ENCODE results near the gene PNLIPRP3. TPM values are rescaled to one million over a fixed set of nuclear protein-coding genes. Genes with fewer than 3 reads are reported as not detected.
A peak's percentile ranks its signal among the peaks of the same experiment; 100 is the strongest.

Gene PNLIPRP3
- total and polyA plus RNA-seq, 4 experiments from 2014 or later = not detected

- Histone ChIP-seq H3K9me3 (ENCODE audit: control insufficient read depth in 1 of 2, low read length in 2 of 2) (no peaks in the 10 kb centered on the region), H3K27ac (ENCODE audit: low read depth, low read length) (no peak overlapping the region), H3K4me1 (ENCODE audit: insufficient read depth, low read length) (no peaks in the 10 kb centered on the region), H3K36me3 (ENCODE audit: insufficient read depth, low read length) (no peaks in the 10 kb centered on the region), H3K27me3 (ENCODE audit: insufficient read depth, low read length) (no peaks in the 10 kb centered on the region), H3K4me3 (ENCODE audit: low read length in 2 of 2) (no peak overlapping the region)
- H3K4me3 Mint-ChIP-seq = no peak overlapping the region
- ChIA-PET POLR2A (ENCODE audit: partially characterized antibody) (no interaction called here), CTCF (ENCODE audit: partially characterized antibody) (no interaction called here)
- peaks cover 0 to 2% of the 10 kb centered on the region in 2 donors for H3K27me3 Mint-ChIP-seq
- H3K9me3 Mint-ChIP-seq = peaks cover 0 to 3% (median 0%) of the 10 kb centered on the region in 8 donors
- H3K27ac Mint-ChIP-seq = no peak overlapping the region
- H3K4me1 Mint-ChIP-seq = no peaks in the 10 kb centered on the region
- H3K36me3 Mint-ChIP-seq = no peaks in the 10 kb centered on the region
- no peak for DNase-seq
- intact Hi-C loops (cut with micrococcal nuclease) = no loop called here
These were observed 1.8 kb downstream of the PNLIPRP3 start for GRCh38 chr10:116429288-116429977.

GRCh38 chr10:116430288-116430687 is 2.6 kb downstream of the PNLIPRP3 start:
- H3K27ac Mint-ChIP-seq = no peak overlapping the region
- Histone ChIP-seq H3K9me3 (ENCODE audit: control insufficient read depth in 1 of 2, low read length in 2 of 2) (no peaks in the 10 kb centered on the region), H3K4me1 (ENCODE audit: insufficient read depth, low read length) (no peaks in the 10 kb centered on the region), H3K4me3 (ENCODE audit: low read length in 2 of 2) (no peak overlapping the region), H3K27ac (ENCODE audit: low read depth, low read length) (no peak overlapping the region), H3K27me3 (ENCODE audit: insufficient read depth, low read length) (no peaks in the 10 kb centered on the region), H3K36me3 (ENCODE audit: insufficient read depth, low read length) (no peaks in the 10 kb centered on the region)
- ChIA-PET POLR2A (ENCODE audit: partially characterized antibody) (no interaction called here), CTCF (ENCODE audit: partially characterized antibody) (no interaction called here)
- no peak overlapping the region for H3K4me3 Mint-ChIP-seq
- no peaks in the 10 kb centered on the region for H3K36me3 Mint-ChIP-seq
- DNase-seq = no peak
- H3K9me3 Mint-ChIP-seq = peaks cover 0 to 3% (median 0%) of the 10 kb centered on the region in 8 donors
- H3K27me3 Mint-ChIP-seq = peaks cover 0 to 2% of the 10 kb centered on the region in 2 donors
- intact Hi-C loops (cut with micrococcal nuclease) = no loop called here
- H3K4me1 Mint-ChIP-seq = no peaks in the 10 kb centered on the region

GRCh38 chr10:116431598-116431997 is 4.0 kb downstream of the PNLIPRP3 start:
- Histone ChIP-seq H3K9me3 (ENCODE audit: control insufficient read depth in 1 of 2, low read length in 2 of 2) (no peaks in the 10 kb centered on the region), H3K27ac (ENCODE audit: low read depth, low read length) (no peak overlapping the region), H3K36me3 (ENCODE audit: insufficient read depth, low read length) (no peaks in the 10 kb centered on the region), H3K4me3 (ENCODE audit: low read length in 2 of 2) (no peak overlapping the region), H3K27me3 (ENCODE audit: insufficient read depth, low read length) (no peaks in the 10 kb centered on the region), H3K4me1 (ENCODE audit: insufficient read depth, low read length) (no peaks in the 10 kb centered on the region)
- POLR2A ChIA-PET (ENCODE audit: partially characterized antibody) = no interaction called here
- no peak for DNase-seq
- Mint-ChIP-seq H3K36me3 (no peaks in the 10 kb centered on the region), H3K4me3 (no peak overlapping the region), H3K9me3 (peaks cover 0 to 3% (median 0%) of the 10 kb centered on the region in 8 donors), H3K27ac (no peak overlapping the region), H3K4me1 (no peaks in the 10 kb centered on the region), H3K27me3 (no peaks in the 10 kb centered on the region)
- intact Hi-C loops (cut with micrococcal nuclease) = no loop called here
- CTCF ChIA-PET (ENCODE audit: partially characterized antibody) = no interaction called here

- Mint-ChIP-seq H3K27ac (no peak overlapping the region), H3K9me3 (peaks cover 0 to 3% (median 0%) of the 10 kb centered on the region in 8 donors)
These were observed 9.5 kb downstream of the PNLIPRP3 start for GRCh38 chr10:116437076-116437692.

GRCh38 chr10:116440330-116441030 is 12.8 kb downstream of the PNLIPRP3 start:
- peaks cover 0 to 4% (median 0%) of the 10 kb centered on the region in 8 donors for H3K9me3 Mint-ChIP-seq
- Histone ChIP-seq H3K4me3 (ENCODE audit: low read length in 2 of 2) (no peak overlapping the region), H3K36me3 (ENCODE audit: insufficient read depth, low read length) (no peaks in the 10 kb centered on the region), H3K4me1 (ENCODE audit: insufficient read depth, low read length) (no peaks in the 10 kb centered on the region), H3K9me3 (ENCODE audit: control insufficient read depth in 1 of 2, low read length in 2 of 2) (no peaks in the 10 kb centered on the region), H3K27ac (ENCODE audit: low read depth, low read length) (no peak overlapping the region), H3K27me3 (ENCODE audit: insufficient read depth, low read length) (no peaks in the 10 kb centered on the region)
- H3K36me3 Mint-ChIP-seq = no peaks in the 10 kb centered on the region
- H3K27ac Mint-ChIP-seq = no peak overlapping the region
- CTCF ChIA-PET (ENCODE audit: partially characterized antibody) = no interaction called here
- no peaks in the 10 kb centered on the region for H3K27me3 Mint-ChIP-seq
- DNase-seq = no peak
- H3K4me1 Mint-ChIP-seq = peaks cover 4 to 10% (median 6%) of the 10 kb centered on the region in 4 donors
- POLR2A ChIA-PET (ENCODE audit: partially characterized antibody) = no interaction called here
- intact Hi-C loops (cut with micrococcal nuclease) = no loop called here
- no peak overlapping the region for H3K4me3 Mint-ChIP-seq

More at GRCh38 chr10:116437076-116437692, 9.5 kb downstream of the PNLIPRP3 start:
- Mint-ChIP-seq H3K4me1 (peaks cover 4 to 10% (median 6%) of the 10 kb centered on the region in 4 donors), H3K27me3 (no peaks in the 10 kb centered on the region), H3K4me3 (no peak overlapping the region), H3K36me3 (no peaks in the 10 kb centered on the region)
- ChIA-PET CTCF (ENCODE audit: partially characterized antibody) (no interaction called here), POLR2A (ENCODE audit: partially characterized antibody) (no interaction called here)
- Histone ChIP-seq H3K27me3 (ENCODE audit: insufficient read depth, low read length) (no peaks in the 10 kb centered on the region), H3K9me3 (ENCODE audit: control insufficient read depth in 1 of 2, low read length in 2 of 2) (no peaks in the 10 kb centered on the region), H3K36me3 (ENCODE audit: insufficient read depth, low read length) (no peaks in the 10 kb centered on the region), H3K4me1 (ENCODE audit: insufficient read depth, low read length) (no peaks in the 10 kb centered on the region), H3K27ac (ENCODE audit: low read depth, low read length) (no peak overlapping the region), H3K4me3 (ENCODE audit: low read length in 2 of 2) (no peak overlapping the region)
- intact Hi-C loops (cut with micrococcal nuclease) = no loop called here
- DNase-seq = no peak

- CTCF ChIA-PET (ENCODE audit: partially characterized antibody) = interaction anchor here (1.2 to 1.7 kb wide), 2 partner anchors 11 to 20 kb away, joined by 3 to 4 read pairs; no protein-coding TSS in a partner anchor
These were observed 17.0 kb downstream of the PNLIPRP3 start for GRCh38 chr10:116444527-116445142.

GRCh38 chr10:116450861-116451260 is 23.2 kb downstream of the PNLIPRP3 start:
- no peak for DNase-seq
- Mint-ChIP-seq H3K9me3 (peaks cover 0 to 30% (median 13%) of the 10 kb centered on the region in 8 donors), H3K4me3 (no peak overlapping the region), H3K4me1 (no peaks in the 10 kb centered on the region), H3K36me3 (no peaks in the 10 kb centered on the region), H3K27ac (no peak overlapping the region), H3K27me3 (no peaks in the 10 kb centered on the region)
- Histone ChIP-seq H3K9me3 (ENCODE audit: control insufficient read depth in 1 of 2, low read length in 2 of 2) (no peaks in the 10 kb centered on the region), H3K4me1 (ENCODE audit: insufficient read depth, low read length) (no peaks in the 10 kb centered on the region), H3K27me3 (ENCODE audit: insufficient read depth, low read length) (no peaks in the 10 kb centered on the region), H3K27ac (ENCODE audit: low read depth, low read length) (no peak overlapping the region), H3K36me3 (ENCODE audit: insufficient read depth, low read length) (no peaks in the 10 kb centered on the region), H3K4me3 (ENCODE audit: low read length in 2 of 2) (no peak overlapping the region)
- ChIA-PET POLR2A (ENCODE audit: partially characterized antibody) (no interaction called here), CTCF (ENCODE audit: partially characterized antibody) (interaction anchor here (1.1 kb wide), 1 partner anchor 9 kb away, joined by 3 read pairs; no protein-coding TSS in a partner anchor)
- intact Hi-C loops (cut with micrococcal nuclease) = no loop called here

More at GRCh38 chr10:116444527-116445142, 17.0 kb downstream of the PNLIPRP3 start:
- H3K36me3 Mint-ChIP-seq = no peaks in the 10 kb centered on the region
- no peaks in the 10 kb centered on the region for H3K4me1 Mint-ChIP-seq
- intact Hi-C loops (cut with micrococcal nuclease) = no loop called here
- Histone ChIP-seq H3K36me3 (ENCODE audit: insufficient read depth, low read length) (no peaks in the 10 kb centered on the region), H3K4me3 (ENCODE audit: low read length in 2 of 2) (no peak overlapping the region), H3K27me3 (ENCODE audit: insufficient read depth, low read length) (no peaks in the 10 kb centered on the region), H3K9me3 (ENCODE audit: control insufficient read depth in 1 of 2, low read length in 2 of 2) (no peaks in the 10 kb centered on the region), H3K27ac (ENCODE audit: low read depth, low read length) (no peak overlapping the region), H3K4me1 (ENCODE audit: insufficient read depth, low read length) (no peaks in the 10 kb centered on the region)
- peak in 1 of 5 donors; percentile 6 for DNase-seq
- H3K27me3 Mint-ChIP-seq = no peaks in the 10 kb centered on the region
- H3K4me3 Mint-ChIP-seq = no peak overlapping the region
- POLR2A ChIA-PET (ENCODE audit: partially characterized antibody) = no interaction called here
- no peak overlapping the region for H3K27ac Mint-ChIP-seq
- peaks cover 0 to 6% (median 0%) of the 10 kb centered on the region in 8 donors for H3K9me3 Mint-ChIP-seq

Measured in CD4-positive, alpha-beta memory T cell (primary cell).